COLO668 (cell line): Measurements from ENCODE around the gene GARIN5A.
"Not testable (repeated sequence)": the region's sequence is repeated elsewhere in the genome, so short reads cannot be mapped to it uniquely, and the experiment has no call there.

Experiments used
- DNase-seq: peaks from one replicate; lab custom pipeline; 2025; ENCODE audit not compliant: unreplicated experiment; lab: John Stamatoyannopoulos, UW

The GARIN5A gene

DNA sequence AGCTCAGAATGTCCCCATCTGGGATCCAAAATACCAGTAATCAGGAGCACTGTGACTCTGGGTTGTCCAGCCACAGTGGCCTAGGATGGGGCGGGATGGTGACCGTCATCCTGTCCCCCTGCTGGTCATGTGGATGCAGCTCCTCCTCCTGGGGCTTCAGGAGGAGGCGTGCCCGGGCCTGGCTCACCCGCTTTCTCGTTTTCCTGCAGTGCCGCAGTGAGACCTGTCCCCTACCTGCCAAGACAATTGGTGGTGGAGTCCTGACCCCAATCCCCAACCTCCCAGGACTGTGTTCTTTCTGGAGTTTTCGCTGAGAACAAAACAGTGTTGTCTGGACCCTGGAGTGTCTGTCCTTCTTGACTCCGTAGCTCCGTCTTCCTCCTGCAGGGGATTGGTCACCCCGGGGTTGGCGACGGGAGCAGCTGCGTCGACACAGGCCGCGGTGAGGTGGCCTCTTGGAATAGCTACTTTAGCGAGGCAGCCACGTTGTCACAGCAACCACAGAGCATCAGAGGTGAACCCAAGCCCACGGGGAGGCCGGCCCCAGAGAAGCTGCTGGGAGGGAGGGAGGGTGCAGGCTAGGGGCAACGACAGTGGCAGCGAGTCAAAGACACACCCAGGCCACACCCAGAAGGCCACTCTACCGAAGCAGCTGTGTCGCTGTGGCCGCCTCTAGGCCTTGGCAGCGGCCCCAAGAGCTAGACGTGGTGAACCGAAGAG is 10.5 kb downstream of the GARIN5A start:
- peak; percentile 74 for DNase-seq

DNA sequence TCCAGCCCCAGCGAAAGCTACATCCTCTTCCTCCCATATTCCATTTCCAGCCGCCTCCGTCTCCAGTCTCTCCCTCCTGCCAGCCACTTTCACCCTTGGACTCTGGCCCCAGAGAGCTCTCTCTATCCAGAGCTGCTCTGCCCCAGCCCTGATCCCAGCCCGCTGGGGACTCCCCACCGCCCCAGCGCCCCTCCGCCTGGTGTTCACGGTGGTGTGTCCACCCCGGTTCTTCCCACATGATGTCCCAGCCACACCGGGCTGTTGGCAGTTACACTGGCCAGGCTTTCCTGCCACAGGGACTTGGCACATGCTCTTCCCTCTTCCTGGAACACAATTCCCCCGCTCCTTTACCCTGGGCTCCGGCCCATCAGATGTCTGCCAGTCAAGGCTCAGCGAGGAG is 11.6 kb downstream of the GARIN5A start:
- no peak for DNase-seq

DNA sequence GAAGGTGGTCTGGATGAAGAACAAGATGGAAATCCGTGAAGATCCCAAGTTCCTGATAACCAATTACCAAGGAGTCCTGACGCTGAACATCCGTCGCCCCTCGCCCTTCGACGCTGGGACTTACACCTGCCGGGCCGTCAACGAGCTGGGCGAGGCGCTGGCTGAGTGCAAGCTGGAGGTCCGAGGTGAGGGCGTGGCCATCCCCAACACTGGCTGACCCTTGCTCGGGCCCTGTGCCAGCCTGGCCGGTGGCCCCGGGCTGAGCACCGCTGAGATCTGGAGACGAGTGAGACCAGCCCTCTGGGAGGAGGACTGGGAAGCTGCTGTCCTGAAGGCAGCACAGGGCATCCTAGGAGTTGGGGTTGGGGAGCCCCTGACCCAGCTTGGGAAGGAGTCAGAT is 12.3 kb downstream of the GARIN5A start:
- no peak for DNase-seq

DNA sequence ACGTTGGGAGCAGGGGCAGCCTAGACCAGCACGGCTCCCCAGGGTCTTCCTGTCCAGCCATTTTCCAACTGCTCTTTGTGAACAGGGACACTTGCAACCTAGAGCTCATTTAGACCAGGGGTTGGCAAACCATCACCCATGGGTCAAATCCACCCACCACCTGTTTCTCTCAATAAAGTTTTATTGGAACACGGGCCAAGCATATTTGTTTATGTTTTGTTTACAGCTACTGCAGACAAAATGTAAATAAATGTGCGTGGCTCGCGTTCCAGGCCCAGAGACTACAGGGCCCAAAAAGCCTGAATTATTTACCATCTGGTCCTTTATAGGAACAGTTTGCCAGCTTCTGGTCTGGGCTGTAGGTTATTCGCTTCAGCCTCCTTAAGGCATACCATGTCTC is 13.7 kb downstream of the GARIN5A start:
- DNase-seq: no peak

DNA sequence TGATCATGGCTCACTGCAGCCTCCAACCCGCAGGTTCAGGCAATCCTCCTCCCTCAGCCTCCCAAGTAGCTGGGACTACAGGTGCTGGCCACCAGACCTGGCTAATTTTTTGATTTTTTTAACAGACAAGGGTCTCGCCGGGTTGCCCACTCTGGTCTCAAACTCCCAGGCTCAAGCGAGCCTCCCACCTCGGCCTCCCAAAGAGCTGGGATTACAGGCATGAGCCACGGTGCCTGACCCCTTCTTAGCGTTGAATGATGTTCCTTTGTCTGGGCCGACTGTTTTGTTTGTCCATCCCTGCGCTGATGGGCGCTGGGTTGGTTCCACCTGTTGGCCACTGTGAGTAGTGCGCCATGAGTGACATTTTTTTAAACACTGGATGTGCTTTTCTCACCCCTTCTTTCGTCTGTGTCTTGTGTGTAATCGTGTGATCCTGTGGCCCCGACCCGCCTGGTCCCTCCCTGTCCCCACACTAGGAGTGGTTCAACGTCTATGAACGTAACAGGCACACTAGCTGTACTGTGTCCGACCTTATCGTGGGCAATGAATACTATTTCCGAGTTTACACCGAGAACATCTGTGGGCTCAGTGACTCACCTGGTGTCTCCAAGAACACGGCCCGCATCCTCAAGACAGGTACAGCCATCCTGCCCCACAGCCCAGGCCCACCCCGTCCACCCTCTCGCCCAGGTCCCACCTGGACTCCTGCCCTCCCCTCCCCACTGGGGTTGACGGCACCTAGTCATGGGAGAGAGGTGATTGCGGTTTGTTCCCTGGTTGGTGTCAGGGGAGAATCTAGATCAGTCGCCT is 15.4 kb downstream of the GARIN5A start:
- peak; percentile 59 for DNase-seq

DNA sequence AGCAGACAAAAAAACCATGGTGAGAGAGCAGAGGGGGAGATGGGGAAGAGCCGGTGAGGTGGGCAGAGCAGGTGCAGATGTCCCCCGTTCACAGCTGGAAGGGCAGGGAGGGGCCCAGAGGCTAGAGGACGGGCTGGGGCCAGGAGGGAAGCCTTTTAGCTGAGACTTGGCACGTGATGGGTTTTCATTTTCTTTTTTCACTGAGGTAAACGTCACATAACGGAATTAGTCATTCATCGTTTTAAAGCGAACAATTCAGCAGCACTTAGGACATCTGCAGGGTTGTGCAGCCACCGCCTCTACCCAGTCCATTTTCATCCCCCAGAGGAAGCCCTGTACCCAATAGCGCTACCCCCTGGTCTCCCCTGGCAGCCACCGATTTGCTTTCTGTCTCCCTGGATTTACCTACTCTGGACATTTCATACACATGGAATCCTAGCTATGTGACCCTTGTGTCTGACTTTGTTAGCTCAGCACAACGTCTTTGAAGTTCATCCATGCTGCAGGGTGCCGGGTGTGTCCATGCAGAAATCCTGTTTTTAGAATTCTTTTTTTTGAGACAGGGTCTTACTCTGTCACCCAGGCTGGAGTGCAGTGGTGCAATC is 16.4 kb downstream of the GARIN5A start:
- DNase-seq: no peak

DNA sequence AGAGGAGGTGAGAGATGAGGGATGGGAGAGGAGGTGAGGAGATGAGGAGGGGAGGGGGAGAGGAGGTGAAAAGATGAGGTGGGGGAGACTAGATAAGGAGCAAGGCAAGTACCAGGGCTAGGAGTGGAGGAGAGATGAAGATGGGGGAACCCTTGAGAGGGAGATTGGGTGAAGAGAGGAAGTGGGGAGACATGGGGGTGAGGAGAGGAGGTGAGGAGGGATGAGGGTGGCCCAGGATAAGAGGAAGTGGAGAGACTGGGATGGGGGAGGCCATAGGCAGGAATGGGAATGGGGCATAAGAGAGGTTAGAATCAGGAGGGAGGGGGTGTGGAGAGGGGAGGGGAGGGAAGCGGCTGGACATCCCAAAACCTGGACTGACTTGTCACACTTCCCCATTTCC is 17.0 kb downstream of the GARIN5A start:
- DNase-seq: no peak

DNA sequence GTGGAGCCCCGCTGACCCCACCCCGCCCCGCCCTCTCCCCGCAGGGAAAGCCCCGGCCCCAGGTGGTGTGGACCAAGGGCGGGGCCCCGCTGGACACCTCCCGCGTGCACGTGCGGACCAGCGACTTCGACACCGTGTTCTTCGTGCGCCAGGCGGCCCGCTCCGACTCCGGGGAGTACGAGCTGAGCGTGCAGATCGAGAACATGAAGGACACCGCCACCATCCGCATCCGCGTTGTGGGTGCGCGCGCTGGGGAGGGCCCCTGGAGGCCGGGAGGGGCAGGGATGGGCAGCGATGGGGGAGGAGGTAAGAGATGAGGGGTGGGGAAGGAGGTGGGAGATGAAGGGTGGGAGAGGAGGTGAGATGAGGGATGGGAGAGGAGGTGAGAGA is 17.6 kb downstream of the GARIN5A start:
- no peak for DNase-seq

DNA sequence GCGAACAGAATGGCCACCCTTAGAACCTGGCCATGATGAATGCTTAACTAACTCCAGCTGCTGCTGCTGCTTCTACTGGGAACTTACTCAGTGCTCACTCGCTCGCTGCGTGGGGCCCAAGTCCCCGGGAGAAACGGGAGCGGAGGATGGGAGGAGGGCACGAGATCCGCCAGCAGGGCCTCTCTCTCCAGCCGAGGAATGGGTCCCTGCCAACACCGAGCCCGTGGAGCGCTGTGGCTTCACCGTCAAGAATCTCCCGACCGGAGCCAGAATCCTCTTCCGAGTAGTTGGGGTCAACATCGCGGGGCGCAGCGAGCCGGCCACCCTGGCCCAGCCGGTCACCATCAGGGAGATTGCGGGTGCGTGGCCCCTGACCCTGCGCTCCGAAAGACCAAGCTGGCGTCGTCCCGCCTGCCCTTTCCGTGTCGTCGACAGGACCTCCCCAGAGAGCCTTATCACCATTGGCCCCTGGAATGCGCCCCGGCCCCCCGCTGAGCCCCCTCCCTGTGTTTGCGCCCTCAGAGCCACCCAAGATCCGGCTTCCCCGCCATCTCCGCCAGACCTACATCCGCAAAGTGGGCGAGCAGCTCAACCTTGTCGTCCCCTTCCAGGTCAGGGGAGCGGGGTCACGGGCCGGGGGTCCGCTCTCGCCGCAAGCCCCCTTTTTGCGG is 18.1 kb downstream of the GARIN5A start:
- DNase-seq: no peak

DNA sequence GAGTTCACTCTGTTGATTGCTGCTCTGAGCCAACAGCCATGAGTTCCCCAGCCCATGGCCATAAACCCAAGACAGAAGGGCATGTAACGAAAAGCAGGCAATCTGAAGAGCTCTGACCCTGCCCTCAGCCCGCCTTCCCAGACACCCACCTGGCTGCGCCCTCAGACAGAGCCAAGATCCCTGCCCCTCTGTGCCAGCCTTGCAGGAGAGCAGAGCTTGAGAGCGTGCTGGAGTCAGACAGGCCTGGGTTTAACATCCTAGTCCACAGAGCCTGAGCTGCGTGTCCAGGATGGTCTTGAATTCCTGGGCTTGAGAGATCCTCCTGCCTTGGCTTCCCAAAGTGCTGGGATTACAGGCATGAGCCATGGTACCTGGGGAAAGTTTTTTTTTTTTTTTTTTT is 19.3 kb downstream of the GARIN5A start:
- DNase-seq: no peak

DNA sequence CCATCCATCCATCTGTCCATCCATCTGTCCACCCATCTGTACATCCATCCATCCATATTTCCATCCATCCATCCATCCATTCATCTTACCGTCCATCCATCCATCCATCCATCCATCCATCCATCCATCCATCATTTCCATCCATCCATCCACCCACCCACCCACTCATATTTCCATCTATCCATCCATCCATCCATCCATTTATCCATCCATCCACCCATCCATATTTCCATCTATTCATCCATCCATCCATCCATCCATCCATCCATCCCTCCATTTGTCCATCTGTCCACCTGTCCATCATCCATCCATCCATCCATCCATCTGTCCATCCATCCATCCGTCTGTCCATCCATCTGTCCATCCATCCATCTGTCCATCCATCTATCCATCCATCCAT is 20.7 kb downstream of the GARIN5A start:
- no peak for DNase-seq

DNA sequence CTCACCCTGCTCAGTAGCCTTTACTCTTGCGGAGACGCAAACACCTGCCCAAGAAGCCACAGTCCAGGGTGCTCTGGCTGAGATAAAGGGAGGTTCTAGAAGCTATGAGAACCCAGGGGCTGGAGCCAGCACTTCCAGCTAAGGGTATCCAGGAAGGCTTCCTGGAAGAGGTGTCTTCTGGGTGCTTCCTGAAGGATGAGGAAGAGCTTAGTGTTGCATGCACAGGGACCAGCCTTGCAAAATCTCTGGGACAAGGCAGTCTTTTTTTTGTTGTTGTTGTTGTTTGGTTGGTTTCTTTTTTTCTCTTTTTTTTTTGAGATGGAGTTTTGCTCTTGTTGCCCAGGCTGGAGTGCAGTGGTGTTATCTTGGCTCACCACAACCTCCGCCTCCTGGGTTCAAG is 23.4 kb downstream of the GARIN5A start:
- no peak for DNase-seq

DNA sequence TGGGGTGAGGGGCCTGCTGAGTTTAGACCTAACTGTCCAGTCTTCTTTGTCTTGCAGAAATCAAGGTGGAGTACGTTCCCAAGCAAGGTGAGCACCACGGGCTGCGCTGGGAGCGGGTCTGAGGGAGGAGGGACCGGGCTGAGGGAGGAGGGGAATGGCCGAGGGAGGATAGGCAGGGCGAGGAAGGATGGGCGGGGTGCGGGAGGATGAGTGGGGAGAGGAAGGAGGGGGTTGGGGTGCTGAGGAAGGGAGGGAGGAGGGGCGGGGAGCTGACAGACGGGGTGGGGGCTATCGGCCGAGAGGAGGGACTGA is 25.5 kb downstream of the GARIN5A start:
- DNase-seq: no peak

DNA sequence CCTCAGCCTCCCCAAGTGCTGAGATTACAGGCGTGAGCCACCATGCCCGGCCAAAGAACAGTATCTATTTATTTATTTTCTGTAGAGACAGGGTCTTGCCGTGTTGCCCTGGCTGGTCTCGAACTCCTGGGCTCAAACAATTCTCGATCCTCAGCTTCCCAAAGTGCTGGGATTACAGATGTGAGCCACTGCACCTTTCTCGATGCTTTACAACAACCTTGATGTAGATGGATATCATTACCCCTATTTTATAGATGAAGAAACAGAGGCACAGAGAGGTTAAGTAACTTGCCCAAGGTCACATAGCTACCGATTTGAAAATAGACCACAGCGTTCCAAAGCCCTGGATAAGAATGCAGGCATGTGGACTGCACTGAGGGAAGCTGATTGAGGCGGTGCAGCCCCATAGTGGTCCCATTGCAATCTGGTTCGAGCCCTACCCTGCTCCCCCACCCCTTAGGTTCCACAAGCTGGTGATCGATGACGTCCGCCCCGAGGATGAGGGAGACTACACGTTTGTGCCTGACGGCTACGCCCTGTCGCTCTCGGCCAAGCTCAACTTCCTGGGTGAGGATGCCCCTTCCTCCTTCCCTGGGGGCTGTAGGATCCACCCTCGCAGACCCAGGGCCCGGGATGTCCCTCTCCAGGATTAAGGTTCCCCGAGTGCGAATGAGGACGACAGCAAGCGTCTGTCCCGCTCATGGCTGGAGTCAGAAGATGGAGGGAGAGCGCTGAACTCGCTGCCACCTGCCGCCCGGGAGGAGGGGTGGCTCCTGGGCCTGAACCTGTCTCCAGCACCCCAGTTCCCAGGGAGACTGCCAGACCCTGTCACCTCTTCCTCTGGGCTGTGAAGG is 26.1 kb downstream of the GARIN5A start:
- no peak for DNase-seq

DNA sequence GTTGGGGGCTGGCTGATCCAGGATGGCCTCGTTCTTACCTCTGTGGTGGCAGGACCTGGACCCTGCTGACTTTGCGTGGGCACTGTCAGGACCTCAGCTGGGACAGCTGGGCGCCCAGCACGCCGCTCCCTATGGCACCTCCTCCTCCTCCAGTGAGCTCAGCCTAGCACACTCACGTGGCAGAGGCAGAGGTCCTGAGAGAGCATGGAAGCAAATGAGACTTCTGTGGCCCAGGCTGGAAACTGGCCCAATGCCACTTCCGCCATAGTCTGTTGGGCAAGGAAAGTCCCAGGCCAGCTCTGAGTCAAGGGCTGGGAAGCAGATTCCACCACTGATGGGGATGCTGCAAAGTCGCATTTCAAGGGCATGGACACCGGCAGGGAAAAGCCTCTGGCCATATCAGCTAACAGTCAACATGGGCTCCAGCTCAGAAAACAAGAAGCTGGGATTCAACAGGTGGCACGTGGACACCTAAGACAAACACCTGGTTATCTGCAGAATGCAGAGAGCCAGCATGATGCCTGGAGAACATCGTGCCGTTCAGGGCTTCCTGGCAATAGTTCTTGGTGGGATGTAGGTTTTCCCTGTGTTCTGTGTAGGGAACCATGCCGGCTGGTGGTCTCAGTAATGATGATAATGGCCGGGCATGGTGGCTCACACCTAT is 27.3 kb downstream of the GARIN5A start:
- DNase-seq: peak; percentile 18

DNA sequence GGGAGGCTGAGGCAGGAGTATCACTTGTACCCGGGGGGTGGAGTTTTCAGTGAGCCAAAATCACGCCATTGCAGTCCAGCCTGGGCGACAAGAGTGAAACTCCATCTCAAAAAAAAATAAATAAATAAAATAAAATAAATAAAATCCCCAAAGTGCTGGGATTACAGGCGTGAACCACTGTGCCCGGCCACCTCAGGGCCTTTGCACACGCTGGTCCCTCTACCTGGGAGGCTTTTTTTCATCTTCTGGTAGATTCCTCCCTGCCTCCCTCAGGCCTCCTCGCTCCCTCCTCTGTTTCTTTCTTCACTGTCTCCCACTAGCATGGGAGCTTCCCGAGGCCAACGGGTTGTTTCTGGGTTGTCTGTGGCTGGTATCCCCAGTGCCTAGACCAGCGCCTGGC is 28.9 kb downstream of the GARIN5A start:
- DNase-seq: no peak

DNA sequence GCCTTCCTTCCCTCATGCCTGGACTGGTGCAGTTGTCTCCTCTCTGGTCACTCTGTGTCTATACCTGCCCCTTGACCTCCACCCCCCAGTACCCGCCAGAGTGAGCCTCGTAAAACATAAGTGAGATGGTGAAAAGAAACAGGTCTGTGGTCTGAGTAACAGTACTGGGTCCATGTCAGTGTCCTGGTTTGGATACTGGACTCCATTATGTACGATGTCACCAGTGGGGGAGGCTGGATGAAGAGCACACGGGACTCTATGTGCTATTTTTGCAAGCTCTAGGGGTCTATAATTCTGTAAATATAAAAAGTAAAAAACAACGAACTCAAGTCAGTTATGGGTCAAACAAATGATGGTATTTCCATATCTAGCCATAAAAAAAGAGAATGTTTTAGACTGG is 29.6 kb downstream of the GARIN5A start:
- DNase-seq: no peak

DNA sequence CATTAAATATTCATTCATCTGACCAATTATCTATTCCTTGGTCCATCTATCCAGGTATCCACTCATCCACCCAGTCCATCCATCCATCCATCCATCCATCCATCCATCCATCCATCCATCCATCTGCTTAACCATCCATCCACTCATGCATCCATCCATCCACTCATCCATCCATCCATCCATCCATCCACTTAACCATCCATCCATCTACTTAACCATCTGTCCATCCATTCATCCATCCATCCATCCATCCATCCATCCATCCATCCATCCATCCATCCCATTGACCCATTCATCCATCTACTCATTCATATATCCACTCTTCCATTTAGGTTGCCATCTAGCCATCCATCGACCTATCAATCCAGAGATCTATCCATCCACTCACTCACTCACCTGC is 32.6 kb downstream of the GARIN5A start:
- DNase-seq: no peak

DNA sequence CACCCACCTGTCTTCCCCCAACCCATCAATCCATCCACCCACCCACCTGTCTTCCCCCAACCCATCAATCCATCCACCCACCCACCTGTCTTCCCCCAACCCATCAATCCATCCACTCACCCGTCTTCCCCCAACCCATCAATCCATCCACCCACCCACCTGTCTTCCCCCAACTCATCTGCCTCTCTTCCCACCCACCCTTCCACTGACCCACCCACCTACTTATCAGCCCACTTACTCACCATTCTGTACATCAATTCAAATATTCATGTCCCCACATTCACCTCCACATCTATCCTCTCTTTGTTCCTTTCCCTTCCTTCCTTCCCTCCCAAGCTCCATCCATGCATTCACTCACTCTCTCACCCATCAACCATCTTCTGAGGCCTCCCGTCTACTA is 37.5 kb downstream of the GARIN5A start:
- DNase-seq: not testable (repeated sequence)

DNA sequence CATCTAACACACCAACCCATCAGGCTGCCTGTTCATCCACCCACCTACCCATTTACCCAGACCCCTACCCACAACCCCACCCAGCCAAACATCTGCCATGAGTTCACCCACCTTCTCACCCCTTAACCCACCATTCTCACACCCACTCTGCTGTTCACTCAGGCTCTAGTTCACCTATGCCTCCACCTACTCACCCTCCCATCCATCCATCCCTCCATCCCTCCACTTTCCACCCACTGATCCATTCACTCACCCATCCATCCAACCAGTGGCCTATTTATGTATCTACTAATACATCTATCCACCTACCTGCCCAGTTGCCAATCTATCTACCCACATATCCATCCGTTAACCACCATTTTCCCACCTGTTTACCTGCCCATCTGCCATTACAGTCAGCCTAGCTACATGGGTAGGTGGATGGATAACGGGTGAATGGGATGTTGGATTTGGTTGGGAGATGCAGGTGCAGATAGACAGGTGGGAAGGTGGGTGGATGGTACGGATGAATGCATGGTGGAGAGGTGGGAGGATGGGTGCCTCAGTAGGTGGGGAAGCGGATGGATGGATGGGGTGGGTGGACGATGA is 38.7 kb downstream of the GARIN5A start:
- no peak for DNase-seq
